ENCODE measurements around the gene RPS27. TPM values are rescaled to one million over a fixed set of nuclear protein-coding genes. Genes with fewer than 3 reads are reported as not detected.

RPS27 gene
- total and polyA plus RNA-seq, 4 donors: 1,054 to 4,447 (median 1,621) TPM

Small RNA genes lying within 50 kb of the gene (small RNA-seq; reads per million reads assigned to genes)
- gene MIR6737 (ENCODE audit: low replicate concordance) (not detected), gene RNU6-179P (ENCODE audit: low replicate concordance) (not detected)

Other genes starting within 250 kb of the RPS27 start
- gene SLC27A3, start 215.4 kb upstream of the RPS27 start, total RNA-seq: 10 to 100 TPM; 12.1 to 29.0 TPM
- 10 to 100 TPM; 28.5 to 37.3 TPM for gene SLC27A3, start 215.4 kb upstream of the RPS27 start, polyA plus RNA-seq (ENCODE audit: insufficient read length in 2 of 2)
- gene GATAD2B, start 67.8 kb upstream of the RPS27 start, total RNA-seq: 10 to 100 TPM; 16.3 to 18.7 TPM
- gene GATAD2B, start 67.8 kb upstream of the RPS27 start, polyA plus RNA-seq (ENCODE audit: insufficient read length in 2 of 2): 10 to 100 TPM; 34.6 to 35.3 TPM
- gene DENND4B, start 44.0 kb upstream of the RPS27 start, total RNA-seq: 10 to 100 TPM; 18.9 to 19.5 TPM
- gene DENND4B, start 44.0 kb upstream of the RPS27 start, polyA plus RNA-seq (ENCODE audit: insufficient read length in 2 of 2): 10 to 100 TPM; 58.7 to 74.4 TPM
- gene CRTC2, start 32.1 kb upstream of the RPS27 start, total RNA-seq: 10 to 100 TPM in 1 of 2 donors, 1 to 10 TPM in 1; 5.8 to 12.7 TPM
- 10 to 100 TPM; 35.2 to 53.1 TPM for gene CRTC2, start 32.1 kb upstream of the RPS27 start, polyA plus RNA-seq (ENCODE audit: insufficient read length in 2 of 2)
- gene SLC39A1, start 27.2 kb upstream of the RPS27 start, total RNA-seq: 10 to 100 TPM; 30.5 to 66.0 TPM
- gene SLC39A1, start 27.2 kb upstream of the RPS27 start, polyA plus RNA-seq (ENCODE audit: insufficient read length in 2 of 2): 10 to 100 TPM; 32.3 to 47.7 TPM
- gene CREB3L4, start 22.9 kb upstream of the RPS27 start, total RNA-seq: 10 to 100 TPM in 1 of 2 donors, 1 to 10 TPM in 1; 4.3 to 16.5 TPM
- gene CREB3L4, start 22.9 kb upstream of the RPS27 start, polyA plus RNA-seq (ENCODE audit: insufficient read length in 2 of 2): 10 to 100 TPM in 1 of 2 donors, 1 to 10 TPM in 1; 6.5 to 14.0 TPM
- 100 to 1,000 TPM in 1 of 2 donors, 10 to 100 TPM in 1; 79.4 to 140 TPM for gene JTB, start 13.1 kb upstream of the RPS27 start, total RNA-seq
- 100 to 1,000 TPM; 114 to 121 TPM for gene JTB, start 13.1 kb upstream of the RPS27 start, polyA plus RNA-seq (ENCODE audit: insufficient read length in 2 of 2)
- gene RAB13, start 4.4 kb upstream of the RPS27 start, total RNA-seq: 10 to 100 TPM; 17.6 to 43.3 TPM
- 10 to 100 TPM; 53.7 to 57.1 TPM for gene RAB13, start 4.4 kb upstream of the RPS27 start, polyA plus RNA-seq (ENCODE audit: insufficient read length in 2 of 2)
- gene NUP210L, start 164.3 kb downstream of the RPS27 start, total RNA-seq: under 1 TPM; 0.10 to 0.11 TPM
- under 1 TPM; 0.16 to 0.48 TPM for gene NUP210L, start 164.3 kb downstream of the RPS27 start, polyA plus RNA-seq (ENCODE audit: insufficient read length in 2 of 2)
- 100 to 1,000 TPM; 147 to 235 TPM for gene TPM3, start 201.3 kb downstream of the RPS27 start, total RNA-seq
- gene TPM3, start 201.3 kb downstream of the RPS27 start, polyA plus RNA-seq (ENCODE audit: insufficient read length in 2 of 2): 100 to 1,000 TPM; 191 to 194 TPM
- gene CFAP141, start 215.6 kb downstream of the RPS27 start, total RNA-seq: under 1 TPM; 0.66 to 0.89 TPM
- 1 to 10 TPM; 2.3 to 5.6 TPM for gene CFAP141, start 215.6 kb downstream of the RPS27 start, polyA plus RNA-seq (ENCODE audit: insufficient read length in 2 of 2)
- 10 to 100 TPM; 58.4 to 58.9 TPM for gene UBAP2L, start 230.2 kb downstream of the RPS27 start, total RNA-seq
- gene UBAP2L, start 230.2 kb downstream of the RPS27 start, polyA plus RNA-seq (ENCODE audit: insufficient read length in 2 of 2): 100 to 1,000 TPM; 141 to 155 TPM